Stimulated activated CD8-positive, alpha-beta memory T cell treated with anti-CD3 and anti-CD28 coated beads, Interleukin-15, amount 100 ng/mL, for 24 hours (primary cell): Measurements from ENCODE around the gene SLC26A11.
"Not testable (repeated sequence)": the region's sequence is repeated elsewhere in the genome, so short reads cannot be mapped to it uniquely, and the experiment has no call there.

Source experiments
- DNase-seq: peaks from one replicate; pipeline ENCODE4 v3.0.0-alpha.2; 2020; ENCODE audit warnings: low read depth

SLC26A11 gene

DNA sequence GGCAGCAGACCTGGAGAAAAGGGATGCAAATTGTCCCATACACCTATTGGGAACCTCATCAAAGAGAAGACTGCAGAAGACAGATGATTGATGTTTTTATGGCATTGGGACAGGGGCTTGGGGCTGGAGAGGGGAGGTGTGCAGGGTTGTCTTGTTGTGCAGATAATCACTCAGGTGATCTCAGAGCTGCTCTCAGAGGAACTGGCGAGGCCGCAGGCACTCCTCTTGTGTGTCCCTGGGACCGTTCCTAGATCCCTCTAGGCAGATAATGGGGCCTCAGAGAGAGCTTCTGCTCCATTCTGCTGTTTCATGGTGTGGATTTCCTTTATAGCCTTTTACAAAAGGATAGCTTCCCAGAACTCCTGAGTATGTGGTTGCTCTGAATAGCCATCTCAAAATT, 42.1 kb downstream of the SLC26A11 start:
- DNase-seq, result no peak

- no peak for DNase-seq
These were observed 42.6 kb downstream of the SLC26A11 start for GRCh38 chr17:80262775-80263244.

- peak; percentile 57 for DNase-seq
These were observed 43.3 kb downstream of the SLC26A11 start for GRCh38 chr17:80263253-80264204.

- DNase-seq, result no peak
These were observed 44.2 kb downstream of the SLC26A11 start for GRCh38 chr17:80264205-80265075.

GRCh38 chr17:80265205-80266068, 45.2 kb downstream of the SLC26A11 start:
- DNase-seq, result no peak

GRCh38 chr17:80267391-80267790, 47.2 kb downstream of the SLC26A11 start:
- DNase-seq, result no peak

- DNase-seq, result no peak
These were observed 48.2 kb downstream of the SLC26A11 start for GRCh38 chr17:80268427-80268826.

GRCh38 chr17:80269405-80269807, 49.2 kb downstream of the SLC26A11 start:
- no peak for DNase-seq

GRCh38 chr17:80270104-80270503, 49.9 kb downstream of the SLC26A11 start:
- DNase-seq, result no peak

DNA sequence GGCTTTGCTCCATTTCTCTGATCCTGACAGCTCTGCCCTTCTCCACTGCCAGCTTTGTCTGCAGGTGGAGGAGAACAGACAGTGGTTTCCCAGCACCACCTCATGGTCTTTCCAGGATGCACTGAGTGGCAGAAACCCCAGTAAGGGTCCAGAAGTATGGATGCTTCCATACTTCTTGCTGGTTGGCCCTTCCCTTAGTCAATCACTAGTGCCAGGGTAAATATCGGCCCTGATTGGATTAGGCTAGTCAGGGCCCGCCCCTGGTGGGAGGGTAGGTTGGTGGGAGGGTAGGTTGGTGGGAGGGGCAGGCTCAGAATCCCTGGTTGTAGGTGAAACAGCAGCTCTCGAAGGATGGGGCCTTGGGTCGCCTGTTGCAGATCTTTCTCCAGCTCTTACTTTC, 50.6 kb downstream of the SLC26A11 start:
- DNase-seq, result no peak

DNA sequence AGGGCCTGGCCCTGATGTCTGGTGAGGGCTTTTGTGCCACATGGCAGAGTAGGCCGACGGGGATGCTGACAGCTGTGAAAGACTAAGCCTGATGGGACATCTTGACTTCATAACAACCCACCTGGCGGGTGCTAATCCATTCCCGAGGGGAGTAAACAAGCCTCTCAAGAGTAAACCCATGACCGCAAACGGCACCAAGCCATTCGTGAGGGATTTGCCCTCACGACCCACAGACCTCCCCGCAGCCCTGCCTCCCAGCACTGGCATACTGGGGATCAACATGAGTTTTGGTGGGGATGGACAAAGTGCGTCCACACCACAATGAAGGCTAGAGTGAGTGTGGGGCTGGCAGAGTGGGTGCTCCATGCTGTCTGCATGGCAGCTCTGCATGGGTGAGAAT, 52.1 kb downstream of the SLC26A11 start:
- DNase-seq, result no peak

DNA sequence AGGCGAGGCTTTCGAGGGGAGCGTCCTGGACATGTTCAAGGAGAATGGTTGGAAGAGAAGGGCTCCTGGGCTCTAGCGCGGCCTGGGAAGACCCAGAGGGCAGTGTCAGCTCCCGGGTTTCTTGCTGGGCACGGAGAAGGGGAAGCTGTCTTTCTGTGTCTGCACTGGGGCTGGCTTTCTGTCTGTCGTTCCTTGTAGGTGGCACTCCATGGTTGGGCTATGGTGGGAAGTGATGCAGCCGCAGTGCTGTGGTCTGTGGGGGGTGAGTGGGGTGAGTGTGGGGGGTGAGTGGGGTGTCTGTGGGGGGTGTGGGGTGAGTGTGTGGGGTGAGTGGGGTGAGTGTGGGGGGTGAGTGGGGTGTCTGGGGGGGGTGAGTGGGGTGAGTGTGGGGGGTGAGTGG, 54.1 kb downstream of the SLC26A11 start:
- DNase-seq, result no peak

DNA sequence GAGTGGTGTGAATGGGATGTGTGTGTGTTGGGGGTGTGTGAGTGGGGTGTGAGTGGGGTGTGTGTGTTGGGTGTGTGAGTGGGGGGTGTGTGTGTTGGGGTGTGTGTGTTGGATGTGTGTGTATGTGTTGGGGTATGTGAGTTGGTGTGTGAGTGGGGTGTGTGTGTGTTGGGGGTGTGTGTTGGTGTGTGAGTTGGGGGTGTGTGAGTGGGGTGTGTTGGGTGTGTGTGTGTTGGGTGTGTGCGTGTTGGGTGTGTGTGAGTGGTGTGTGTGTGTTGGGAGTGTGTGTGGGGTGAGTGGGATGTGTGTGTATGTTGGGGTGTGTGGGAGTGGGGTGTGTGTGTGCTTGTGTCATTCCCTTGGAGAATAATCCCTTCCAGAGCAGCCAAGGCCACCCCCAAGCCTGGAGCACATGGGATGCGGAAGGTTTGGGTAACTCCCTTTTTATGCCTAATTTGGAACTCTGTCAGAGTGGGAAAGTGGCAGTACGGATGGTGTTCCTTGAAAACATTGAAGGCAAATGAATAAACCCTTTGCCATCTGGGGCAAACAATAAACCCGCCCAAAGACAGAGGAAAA, 54.7 kb downstream of the SLC26A11 start:
- no peak for DNase-seq

- DNase-seq, result not testable (repeated sequence)
These were observed 55.6 kb downstream of the SLC26A11 start for GRCh38 chr17:80275857-80276256.

DNA sequence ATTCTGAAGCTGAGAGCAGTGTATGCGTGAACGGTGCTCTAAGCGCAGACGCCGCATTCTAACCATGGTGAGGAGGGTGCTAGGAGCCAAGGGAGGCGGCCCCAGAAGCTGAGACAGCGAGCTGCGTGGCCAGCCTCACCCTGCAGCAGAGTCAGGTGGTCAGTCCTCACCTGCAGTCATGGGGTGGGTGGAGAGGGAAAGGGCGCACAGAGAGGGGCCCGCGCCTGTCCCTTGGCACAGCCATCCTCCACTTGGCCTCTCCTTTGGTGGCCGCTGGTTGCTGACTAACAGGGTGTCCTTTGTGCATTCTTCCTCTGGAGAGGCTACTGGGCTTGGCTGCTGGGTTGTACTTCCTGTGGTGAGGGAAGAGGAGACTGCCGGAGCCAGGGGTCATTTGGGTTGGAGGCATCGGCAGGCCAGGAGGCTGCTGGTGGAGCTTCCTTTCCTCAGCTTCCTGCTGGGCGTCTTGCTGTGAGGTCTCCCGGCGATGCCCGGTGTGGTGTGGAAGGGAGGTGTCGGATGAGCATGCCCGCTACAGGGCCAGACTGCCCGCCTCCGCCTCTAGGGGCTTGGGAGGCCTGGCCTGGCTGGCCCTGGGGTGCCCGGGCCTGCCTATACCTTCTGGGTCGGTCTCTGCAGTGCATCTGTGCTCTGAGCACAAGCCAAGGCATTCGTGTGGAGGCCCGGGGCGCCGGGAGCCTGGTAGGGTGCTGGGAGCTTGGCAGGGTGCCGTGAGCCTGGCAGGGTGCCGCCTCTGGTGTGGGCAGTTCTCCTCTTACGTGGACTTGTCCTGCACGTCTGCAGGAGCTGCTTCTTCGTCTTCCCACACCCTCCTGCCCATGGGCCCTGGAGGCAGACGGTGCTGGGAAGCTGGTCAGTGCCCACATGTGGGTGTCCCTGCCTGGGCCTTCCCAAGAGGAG, 57.8 kb downstream of the SLC26A11 start:
- no peak for DNase-seq

DNA sequence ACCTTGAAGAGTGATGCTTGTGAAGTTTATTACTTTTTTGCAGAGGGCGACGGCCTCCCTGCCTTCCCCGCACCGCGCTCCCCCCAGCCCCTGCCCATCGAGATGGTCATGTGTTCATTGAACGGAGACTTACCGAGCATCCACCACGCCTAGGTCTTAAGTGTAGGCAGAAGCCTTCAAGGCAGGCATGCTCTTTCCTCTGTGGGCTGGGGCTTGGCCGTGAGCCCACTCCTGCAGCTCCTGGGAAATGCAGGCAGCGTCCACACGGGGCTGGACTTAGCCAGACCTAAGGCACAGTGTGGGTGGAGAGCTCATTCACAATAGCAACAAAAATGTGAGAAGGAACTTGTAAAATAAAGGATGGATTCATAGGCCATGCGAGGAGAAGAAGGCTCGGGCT, 59.7 kb downstream of the SLC26A11 start:
- no peak for DNase-seq

GRCh38 chr17:80281516-80281915, 61.3 kb downstream of the SLC26A11 start:
- DNase-seq, result no peak

- DNase-seq, result no peak
These were observed 63.1 kb downstream of the SLC26A11 start for GRCh38 chr17:80283116-80283852.

DNA sequence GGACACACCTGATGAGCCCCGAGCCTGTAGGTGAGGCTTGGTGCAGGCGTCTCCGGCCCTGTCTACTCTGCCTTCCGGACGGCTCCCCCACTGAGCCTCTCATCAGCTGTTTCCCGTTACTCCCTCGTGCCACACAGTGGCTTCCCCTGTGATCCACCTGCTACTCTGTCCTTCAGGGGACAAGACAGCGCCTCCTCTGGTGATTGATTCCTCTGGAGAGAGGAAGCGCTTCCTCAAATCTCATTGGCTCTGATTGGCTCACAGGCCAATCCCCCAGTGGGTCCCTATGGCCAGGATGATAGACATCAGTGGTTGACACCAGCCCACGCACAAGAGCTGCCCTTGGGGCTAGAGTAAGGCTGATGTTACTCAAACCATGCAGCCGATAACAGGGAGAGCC, 64.4 kb downstream of the SLC26A11 start:
- DNase-seq, result no peak
